A549 (cell line): ENCODE measurements around the gene EEF2KMT. TPM values are rescaled to one million over a fixed set of nuclear protein-coding genes. Genes with fewer than 3 reads are reported as not detected.

Source experiments
- ATOH8 ChIP-seq: fragments of 250-450 bp; sonication (Bioruptor Pico); IDR thresholded peaks from 2 replicates; pipeline ENCODE4 v1.5.0; 2020; ENCODE audit warnings: low read depth, mild to moderate bottlenecking, moderate library complexity
- CBX2 ChIP-seq: fragments of 200-600 bp; sonication (generic); IDR thresholded peaks from 2 replicates; pipeline ENCODE4 v1.6.1; 2016; ENCODE audit warnings: low read depth, mild to moderate bottlenecking, borderline replicate concordance
- CBX8 ChIP-seq: fragments of 200-600 bp; sonication (generic); IDR thresholded peaks from 2 replicates; pipeline ENCODE4 v1.6.1; 2016
- CEBPB ChIP-seq, 2 experiments: fragments of >200 bp in 1 of 2; sonication (Bioruptor Twin) in 1 of 2; formaldehyde crosslinking in 1 of 2; IDR thresholded peaks; 2 replicates each; pipeline ENCODE4 v1.6.1; 2012 to 2016
- CHD2 ChIP-seq: fragments of 150-350 bp; IDR thresholded peaks from 2 replicates; pipeline ENCODE4 v1.6.1; 2014; ENCODE audit warnings: low read length; ENCODE audit not compliant: partially characterized antibody
- CTCF ChIP-seq: fragments of >200 bp; sonication (Bioruptor Twin); formaldehyde crosslinking; IDR thresholded peaks from 3 replicates; pipeline ENCODE4 v1.5.1; 2016
- E2F6 ChIP-seq: IDR thresholded peaks from 2 replicates; pipeline ENCODE4 v1.6.1; 2012; ENCODE audit warnings: low read depth, borderline replicate concordance
- EHF ChIP-seq: fragments of 250-450 bp; sonication (Bioruptor Pico); IDR thresholded peaks from 2 replicates; pipeline ENCODE4 v1.5.0; 2020; ENCODE audit warnings: mild to moderate bottlenecking
- EHMT2 ChIP-seq: fragments of 200-600 bp; sonication (generic); IDR thresholded peaks from 2 replicates; pipeline ENCODE4 v1.6.1; 2016; ENCODE audit warnings: antibody characterized with exemption, low read depth, mild to moderate bottlenecking, moderate library complexity
- FOSB ChIP-seq: fragments of 250-450 bp; sonication (Bioruptor Pico); IDR thresholded peaks from 2 replicates; pipeline ENCODE4 v1.5.0; 2020; ENCODE audit warnings: mild to moderate bottlenecking, moderate library complexity
- HES2 ChIP-seq: fragments of >200 bp; sonication (Bioruptor Twin); formaldehyde crosslinking; IDR thresholded peaks from 2 replicates; pipeline ENCODE4 v1.6.1; 2016
- HOXA7 ChIP-seq: fragments of 250-450 bp; sonication (Bioruptor Pico); IDR thresholded peaks from 2 replicates; pipeline ENCODE4 v1.5.0; 2020; ENCODE audit warnings: mild to moderate bottlenecking, moderate library complexity
- HOXB13 ChIP-seq: fragments of 250-450 bp; sonication (Bioruptor Pico); IDR thresholded peaks from 2 replicates; pipeline ENCODE4 v1.5.0; 2020; ENCODE audit warnings: low read depth, mild to moderate bottlenecking, moderate library complexity
- HOXB5 ChIP-seq: fragments of 250-450 bp; sonication (Bioruptor Pico); IDR thresholded peaks from 2 replicates; pipeline ENCODE4 v1.5.0; 2020; ENCODE audit warnings: mild to moderate bottlenecking, moderate library complexity
- JUN ChIP-seq, 2 experiments: fragments of >200 bp; sonication (Bioruptor Twin); formaldehyde crosslinking; IDR thresholded peaks; 2 replicates in 1 of 2; 3 replicates in 1 of 2; pipeline ENCODE4 v1.6.1; 2016 to 2017
- JUNB ChIP-seq: fragments of >200 bp; sonication (Bioruptor Twin); formaldehyde crosslinking; IDR thresholded peaks from 2 replicates; pipeline ENCODE4 v1.6.1; 2016
- KDM1A ChIP-seq: fragments of 200-600 bp; sonication (generic); IDR thresholded peaks from 2 replicates; pipeline ENCODE4 v1.6.1; 2016; ENCODE audit warnings: low read depth, mild to moderate bottlenecking
- MAFK ChIP-seq: fragments of 450-650 bp; IDR thresholded peaks from 2 replicates; pipeline ENCODE4 v1.6.1; 2014; ENCODE audit not compliant: partially characterized antibody
- MAX ChIP-seq: IDR thresholded peaks from 2 replicates; pipeline ENCODE4 v1.6.1; 2012
- MAZ ChIP-seq: fragments of 150-350 bp; IDR thresholded peaks from 2 replicates; pipeline ENCODE4 v1.6.1; 2014; ENCODE audit warnings: antibody characterized with exemption, low read depth, low read length, borderline replicate concordance
- MYC ChIP-seq: IDR thresholded peaks from 2 replicates; pipeline ENCODE4 v1.6.1; 2012; ENCODE audit warnings: mild to moderate bottlenecking, inconsistent platforms, low read length, improper control_type of control experiment, borderline replicate concordance
- NFE2L2 ChIP-seq: fragments of 150-350 bp; conservative IDR thresholded peaks from 2 replicates; pipeline ENCODE4 v1.6.1; 2014; ENCODE audit warnings: low read length
- NPAS2 ChIP-seq: fragments of 250-450 bp; sonication (Bioruptor Pico); IDR thresholded peaks from 2 replicates; pipeline ENCODE4 v1.8.0; 2022; ENCODE audit warnings: mild to moderate bottlenecking, moderate library complexity, borderline replicate concordance
- PBX3 ChIP-seq: IDR thresholded peaks from 2 replicates; pipeline ENCODE4 v1.6.1; 2012
- POLR2AphosphoS2 ChIP-seq: conservative IDR thresholded peaks from 2 replicates; pipeline ENCODE4 v1.6.1; 2012; ENCODE audit warnings: low read length, improper control_type of control experiment, inconsistent platforms
- RAD21 ChIP-seq, 2 experiments: fragments of >200 bp in 1 of 2; sonication (Bioruptor Twin) in 1 of 2; formaldehyde crosslinking in 1 of 2; IDR thresholded peaks in 1 of 2; conservative IDR thresholded peaks in 1 of 2; 2 replicates in 1 of 2; 3 replicates in 1 of 2; pipeline ENCODE4 v1.6.1; 2012 to 2018; ENCODE audit warnings: inconsistent platforms in 1 of 2
- RARB ChIP-seq: fragments of 250-450 bp; sonication (Bioruptor Pico); IDR thresholded peaks from 2 replicates; pipeline ENCODE4 v1.8.0; 2021; ENCODE audit warnings: mild to moderate bottlenecking, moderate library complexity
- RCOR1 ChIP-seq: fragments of 150-350 bp; IDR thresholded peaks from 2 replicates; pipeline ENCODE4 v1.6.1; 2014; ENCODE audit warnings: antibody characterized with exemption, low read length, low read depth
- RNF2 ChIP-seq: fragments of 200-600 bp; sonication (generic); IDR thresholded peaks from 2 replicates; pipeline ENCODE4 v1.6.1; 2016; ENCODE audit warnings: low read depth, mild to moderate bottlenecking, antibody characterized with exemption, moderate library complexity, borderline replicate concordance
- TFCP2L1 ChIP-seq: fragments of 250-450 bp; sonication (Bioruptor Pico); IDR thresholded peaks from 2 replicates; pipeline ENCODE4 v1.5.0; 2021; ENCODE audit warnings: mild to moderate bottlenecking
- TP53 ChIP-seq: fragments of 250-450 bp; sonication (Bioruptor Pico); IDR thresholded peaks from 2 replicates; pipeline ENCODE4 v1.5.0; 2021; ENCODE audit warnings: mild to moderate bottlenecking, moderate library complexity
- USF2 ChIP-seq: fragments of 450-650 bp; IDR thresholded peaks from 2 replicates; pipeline ENCODE4 v1.6.1; 2014; ENCODE audit warnings: antibody characterized with exemption
- ZFP36 ChIP-seq: fragments of 450-650 bp; IDR thresholded peaks from 2 replicates; pipeline ENCODE4 v1.6.1; 2014; ENCODE audit warnings: borderline replicate concordance; ENCODE audit not compliant: partially characterized antibody
- ZNF302 ChIP-seq: fragments of 250-450 bp; sonication (Bioruptor Pico); IDR thresholded peaks from 2 replicates; pipeline ENCODE4 v1.9.0; 2021; ENCODE audit warnings: inconsistent platforms, mild to moderate bottlenecking, moderate library complexity
- polyA plus RNA-seq, 4 experiments: library from polyadenylated mRNA; depleted of rRNA in 3 of 4; stranded (reverse); fragments of >200 nt; fragmentation: RNase III in 1 of 4; extraction: RNeasy Plus Mini Kit Qiagen cat#74134 plus additional on column Dnase treatment in 1 of 4; gene quantifications; 2 replicates in 3 of 4; 3 replicates in 1 of 4; pipeline ENCODE4 v1.2.3, GENCODE V29; 2011 to 2017

EEF2KMT gene
- polyA plus RNA-seq, 2 of the 4 experiments (the other 2 are of a cell fraction) = 14.8 to 22.1 TPM

GRCh38 chr16:5071681-5072333 lies 25.8 kb downstream of the EEF2KMT start, which contains the start of gene ALG1 (continued):
- TF ChIP-seq NPAS2 (CRISPR knock-in tag) (no peak), HES2 (no peak), CTCF (no peak), RAD21 (conservative IDR thresholded peaks at IDR 0.05 in 1 of 2, IDR thresholded peaks at IDR 0.05 in 1 of 2) (no peak), RNF2 (no peak), JUNB (no peak), HOXB5 (CRISPR knock-in tag) (no peak), EHF (no peak), MAX (peak; percentile 78), CEBPB (IDR thresholded peaks at IDR 0.05) (no peak), JUN (IDR thresholded peaks at IDR 0.05) (peak in 1 of 2 experiments; percentile 71; a peak in 3 of 5 replicates), MYC (peak; percentile 15; the same call in 1 of the 2 replicates), TFCP2L1 (CRISPR knock-in tag) (no peak), PBX3 (no peak), RCOR1 (no peak), FOSB (CRISPR knock-in tag) (no peak), E2F6 (no peak), RARB (CRISPR knock-in tag) (no peak), EHMT2 (no peak), CHD2 (no peak), MAFK (no peak), HOXB13 (CRISPR knock-in tag) (peak; percentile 30; the same call in 1 of the 2 replicates), HOXA7 (CRISPR knock-in tag) (no peak), KDM1A (no peak), CBX8 (no peak), POLR2AphosphoS2 (no peak), ZNF302 (no peak), USF2 (peak; percentile 96), CBX2 (no peak), ATOH8 (CRISPR knock-in tag) (peak; percentile 41; the same call in 1 of the 2 replicates), TP53 (CRISPR knock-in tag) (no peak), MAZ (no peak), NFE2L2 (no peak), ZFP36 (no peak)
